Daoy (cell line): ENCODE results near the gene ABCD1. TPM values are rescaled to one million over a fixed set of nuclear protein-coding genes. Genes with fewer than 3 reads are reported as not detected.

Experiments used
- DNase-seq: peaks from one replicate; pipeline ENCODE4 v3.0.0-alpha.2; 2015; ENCODE audit warnings: low read depth
- total RNA-seq: library from RNA; depleted of rRNA; stranded (reverse); fragments of >200 nt; shearing (Covaris generic); gene quantifications from 2 replicates; pipeline ENCODE4 v1.2.3, GENCODE V29; 2014

Gene ABCD1
- total RNA-seq, 1 experiment from 2014 or later = 5.0 TPM

- no peak for DNase-seq
Observed at GRCh38 chrX:153773741-153774575, 49.3 kb downstream of the ABCD1 start.

- DNase-seq = no peak
Observed at GRCh38 chrX:153774576-153775292, 50.1 kb downstream of the ABCD1 start.

GRCh38 chrX:153775293-153776119, 50.9 kb downstream of the ABCD1 start:
- no peak for DNase-seq

- DNase-seq = no peak
Observed at GRCh38 chrX:153776120-153776599, 51.5 kb downstream of the ABCD1 start.

GRCh38 chrX:153776611-153777045, 52.0 kb downstream of the ABCD1 start:
- DNase-seq = no peak

GRCh38 chrX:153777261-153778090, 52.8 kb downstream of the ABCD1 start:
- DNase-seq = no peak

GRCh38 chrX:153778181-153778580, 53.5 kb downstream of the ABCD1 start:
- no peak for DNase-seq

- no peak for DNase-seq
Observed at GRCh38 chrX:153778684-153779101, 54.0 kb downstream of the ABCD1 start.

- DNase-seq = no peak
Observed at GRCh38 chrX:153779891-153780677, 55.4 kb downstream of the ABCD1 start.

- DNase-seq = no peak
Observed at GRCh38 chrX:153780678-153781427, 56.2 kb downstream of the ABCD1 start, which contains the start of gene SRPK3. Gene SRPK3 (plus strand): TSS chrX:153781041. CDS start chrX:153781087, 46 bp downstream.

- peak; percentile 38 for DNase-seq
Observed at GRCh38 chrX:153781428-153782047, 56.9 kb downstream of the ABCD1 start.

GRCh38 chrX:153782313-153782712, 57.7 kb downstream of the ABCD1 start:
- DNase-seq = peak; percentile 24

GRCh38 chrX:153782871-153783270, 58.2 kb downstream of the ABCD1 start:
- no peak for DNase-seq

- DNase-seq = no peak
Observed at GRCh38 chrX:153783378-153784013, 58.8 kb downstream of the ABCD1 start.

GRCh38 chrX:153784325-153784967, 59.8 kb downstream of the ABCD1 start:
- DNase-seq = no peak

GRCh38 chrX:153786669-153787068, 62.0 kb downstream of the ABCD1 start:
- DNase-seq = no peak

GRCh38 chrX:153789654-153790053, 65.0 kb downstream of the ABCD1 start:
- no peak for DNase-seq
